Activated CD4-positive, alpha-beta T cell treated with anti-CD3 and anti-CD28 coated beads, Interleukin-2, amount 50 U/mL, for 16 hours (primary cell): ENCODE results near the gene SH3BP2.

ENCODE experiments used
- DNase-seq: peaks from one replicate; pipeline ENCODE4 v3.0.0-alpha.2; 2020

The SH3BP2 gene

DNA sequence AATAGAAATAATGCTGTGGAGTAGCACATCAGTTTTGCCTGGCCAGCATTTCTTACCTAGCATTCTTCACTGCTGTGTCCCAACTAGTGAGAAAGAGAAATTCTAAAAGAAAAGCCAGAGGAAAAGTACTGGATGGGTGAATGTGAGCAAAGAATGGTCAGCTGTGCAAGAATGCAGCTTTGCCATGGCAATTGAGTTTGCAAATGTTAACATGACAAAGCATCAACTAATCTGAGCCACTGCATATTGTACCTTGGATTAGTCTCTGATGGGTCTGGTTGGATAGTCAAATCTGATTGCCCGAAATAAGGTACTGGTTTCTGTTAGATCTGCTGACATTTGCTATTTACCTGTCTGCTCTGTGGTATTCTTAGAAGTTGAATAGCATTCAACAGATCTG is 89.5 kb downstream of the SH3BP2 start:
- no peak for DNase-seq

DNA sequence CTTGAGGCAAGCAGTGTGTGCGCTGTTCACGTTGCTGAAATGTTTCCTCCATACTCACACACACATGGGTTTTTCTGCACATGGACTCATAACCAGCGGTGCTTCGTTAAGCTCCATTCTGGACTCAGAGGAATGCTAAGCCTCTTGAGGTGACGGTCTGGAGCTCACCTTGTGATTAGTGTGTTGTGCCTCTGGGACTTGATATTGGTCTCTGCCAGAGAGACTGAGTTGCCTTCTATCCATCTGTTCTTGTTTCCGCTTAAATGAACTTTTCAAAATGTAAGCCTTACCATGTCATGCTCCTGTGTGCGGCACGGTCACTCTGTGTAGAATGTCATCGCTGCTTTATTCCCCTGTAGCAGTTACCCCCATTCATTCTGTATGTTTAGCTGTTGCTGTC is 93.3 kb downstream of the SH3BP2 start:
- no peak for DNase-seq

DNA sequence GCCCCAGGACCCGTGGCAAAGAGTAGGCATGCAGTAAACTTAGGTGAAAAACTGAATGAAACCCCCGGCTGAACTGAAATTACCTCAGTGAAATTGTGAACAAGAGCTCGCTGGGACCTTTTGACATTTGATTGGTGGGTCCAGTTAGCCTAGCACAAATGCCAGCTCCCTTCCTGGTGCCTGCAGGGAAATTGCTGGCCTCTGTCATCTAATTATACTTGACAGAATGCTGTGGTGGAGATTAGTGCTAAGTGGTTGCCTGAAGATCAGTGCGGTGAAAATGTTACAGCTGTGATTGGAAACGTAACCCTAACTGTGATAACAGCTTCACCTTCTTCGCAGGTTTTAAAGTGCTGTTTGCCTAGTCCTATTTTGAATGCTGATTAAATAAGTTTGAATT is 93.7 kb downstream of the SH3BP2 start:
- no peak for DNase-seq

DNA sequence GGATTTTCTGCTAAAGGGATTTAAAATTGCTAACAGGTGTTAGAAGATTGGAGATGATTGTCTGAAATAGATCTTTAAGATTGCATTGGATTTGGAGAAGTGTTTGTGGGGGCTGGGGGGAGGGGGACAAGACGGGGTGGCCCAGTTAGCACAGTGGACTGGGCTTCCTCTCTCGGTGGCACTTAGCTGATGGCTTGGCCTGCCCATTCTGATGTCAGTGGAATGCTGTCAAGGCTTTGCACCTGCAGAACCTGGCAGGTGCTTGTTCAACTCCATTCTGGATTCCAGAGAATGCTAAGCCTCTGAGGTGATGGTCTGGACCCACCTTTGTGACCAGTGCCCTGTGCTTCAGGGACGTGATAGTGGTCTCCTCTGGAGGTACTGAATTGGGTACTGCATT is 94.5 kb downstream of the SH3BP2 start:
- DNase-seq = no peak

DNA sequence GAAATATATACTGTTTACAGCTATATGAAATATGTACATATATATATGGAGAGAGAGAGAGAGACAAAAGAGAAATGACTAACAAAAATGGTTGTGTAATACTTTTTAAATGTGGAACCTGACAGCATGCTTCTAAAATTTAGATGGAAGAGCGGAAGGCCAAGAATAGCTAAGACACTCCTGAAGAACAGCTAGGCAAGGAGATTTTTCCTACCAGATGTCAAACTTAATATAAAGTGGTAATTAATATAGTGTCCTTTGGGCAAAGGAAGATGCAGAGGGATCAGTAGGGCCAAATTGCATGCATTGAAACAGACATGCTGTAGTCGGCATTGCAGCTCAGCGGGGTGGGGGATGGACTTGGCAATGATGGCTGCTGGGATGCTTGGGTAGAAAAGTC is 96.0 kb downstream of the SH3BP2 start:
- DNase-seq = no peak
